ENCODE data around the gene RUFY4.
"Not testable (repeated sequence)": the region's sequence is repeated elsewhere in the genome, so short reads cannot be mapped to it uniquely, and the experiment has no call there.

Gene RUFY4

DNA sequence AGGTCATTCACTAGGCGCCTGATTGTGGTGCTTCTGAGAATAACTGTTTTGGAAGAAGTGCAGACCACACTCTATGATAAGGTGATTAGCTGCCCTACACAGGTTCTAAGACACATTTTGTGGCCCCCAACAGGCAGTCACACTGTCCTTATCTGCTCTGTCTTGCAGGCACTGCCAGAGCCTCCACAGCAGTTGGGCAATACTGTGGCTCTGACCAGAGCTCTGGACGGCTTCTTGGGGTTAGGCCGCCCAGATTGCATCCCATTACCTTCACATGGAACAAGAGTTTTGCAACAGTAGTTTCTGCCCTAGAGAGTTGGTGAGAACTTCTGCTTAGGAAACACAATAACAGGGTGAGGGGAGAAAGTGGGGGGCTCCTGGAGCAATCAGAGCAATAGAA is 22.7 kb downstream of the RUFY4 start:
- no peak for DNase-seq

DNA sequence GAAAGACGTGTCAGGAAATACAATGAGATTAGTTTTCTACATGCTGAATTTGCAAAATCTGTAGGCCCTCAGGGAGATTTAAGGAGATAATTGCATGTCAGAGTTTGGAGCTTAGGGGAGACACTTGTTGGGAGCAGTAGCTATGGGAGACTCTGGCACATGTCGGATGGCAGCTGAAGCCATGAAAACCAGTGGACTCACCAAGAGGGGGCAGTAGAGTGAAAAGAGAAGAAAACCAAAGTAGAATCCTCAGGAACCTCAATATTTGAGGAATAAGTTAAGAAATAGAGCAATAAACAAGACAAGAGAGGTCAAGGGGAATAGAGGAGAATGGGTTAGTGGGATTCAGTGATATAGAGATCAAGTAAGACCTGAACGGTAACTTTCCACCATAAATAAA is 24.8 kb downstream of the RUFY4 start:
- no peak for DNase-seq

DNA sequence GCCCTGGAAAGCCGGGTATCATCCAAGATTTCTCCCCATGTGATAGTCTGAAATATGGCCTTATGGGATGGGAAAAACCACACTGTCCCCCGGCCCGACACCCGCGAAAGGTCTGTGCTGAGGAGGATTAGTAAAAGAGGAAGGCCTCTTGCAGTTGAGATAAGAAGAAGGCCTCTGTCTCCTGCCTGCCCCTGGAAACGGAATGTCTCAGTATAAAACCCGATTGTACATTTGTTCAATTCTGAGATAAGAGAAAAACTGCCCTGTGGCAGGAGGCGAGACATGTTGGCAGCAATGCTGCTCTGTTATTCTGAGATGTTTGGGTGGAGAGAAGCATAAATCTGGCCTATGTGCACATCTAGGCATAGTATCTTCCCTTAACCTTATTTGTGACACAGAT is 26.8 kb downstream of the RUFY4 start:
- DNase-seq = no peak

DNA sequence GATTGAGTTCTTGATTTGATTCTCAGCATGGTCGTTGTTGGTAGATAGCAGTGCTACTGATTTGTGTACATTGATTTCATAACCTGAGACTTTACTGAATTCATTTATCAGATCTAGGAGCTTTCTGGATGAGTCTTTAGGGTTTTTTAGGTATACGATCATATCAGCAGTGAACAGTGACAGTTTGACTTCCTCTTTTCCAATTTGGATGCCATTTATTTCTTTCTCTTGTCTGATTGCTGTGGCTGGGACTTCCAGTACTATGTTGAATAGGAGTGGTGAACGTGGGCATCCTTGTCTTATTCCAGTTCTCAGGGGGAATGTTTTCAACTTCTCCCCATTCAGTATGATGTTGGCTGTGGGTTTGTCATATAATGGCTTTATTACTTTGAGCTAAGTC is 28.9 kb downstream of the RUFY4 start:
- no peak for DNase-seq

DNA sequence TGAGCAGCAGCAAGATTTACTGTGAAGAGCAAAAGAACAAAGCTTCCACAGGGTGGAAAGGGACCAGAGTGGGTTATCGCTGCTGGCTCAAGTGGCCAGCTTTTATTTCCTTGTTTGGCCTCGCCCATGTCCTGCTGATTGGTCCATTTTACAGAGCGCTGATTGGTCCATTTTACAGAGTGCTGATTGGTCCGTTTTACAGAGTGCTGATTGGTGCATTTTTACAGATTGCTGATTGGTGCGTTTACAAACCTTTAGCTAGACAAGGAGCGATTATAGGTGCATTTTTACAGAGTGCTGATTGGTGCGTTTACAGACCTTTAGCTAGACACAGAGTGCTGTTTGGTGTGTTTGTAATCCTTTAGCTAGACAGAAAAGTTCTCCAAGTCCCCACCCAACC is 39.8 kb downstream of the RUFY4 start:
- not testable (repeated sequence) for DNase-seq

DNA sequence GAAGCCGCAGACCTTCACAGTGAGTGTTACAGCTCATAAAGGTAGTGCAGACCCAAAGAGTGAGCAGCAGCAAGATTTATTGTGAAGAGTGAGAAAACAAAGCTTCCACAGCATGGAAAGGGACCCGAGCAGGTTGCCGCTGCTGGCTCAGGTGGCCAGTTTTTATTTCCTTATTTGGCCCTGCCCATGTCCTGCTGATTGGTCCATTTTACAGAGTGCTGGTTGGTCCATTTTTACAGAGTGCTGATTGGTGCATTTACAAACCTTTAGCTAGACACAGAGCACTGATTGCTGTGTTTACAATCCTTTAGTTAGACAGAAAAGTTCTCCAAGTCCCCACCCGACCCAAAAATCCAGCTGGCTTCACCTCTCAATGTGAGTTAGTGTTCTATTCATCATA is 52.7 kb downstream of the RUFY4 start:
- not testable (repeated sequence) for DNase-seq

DNA sequence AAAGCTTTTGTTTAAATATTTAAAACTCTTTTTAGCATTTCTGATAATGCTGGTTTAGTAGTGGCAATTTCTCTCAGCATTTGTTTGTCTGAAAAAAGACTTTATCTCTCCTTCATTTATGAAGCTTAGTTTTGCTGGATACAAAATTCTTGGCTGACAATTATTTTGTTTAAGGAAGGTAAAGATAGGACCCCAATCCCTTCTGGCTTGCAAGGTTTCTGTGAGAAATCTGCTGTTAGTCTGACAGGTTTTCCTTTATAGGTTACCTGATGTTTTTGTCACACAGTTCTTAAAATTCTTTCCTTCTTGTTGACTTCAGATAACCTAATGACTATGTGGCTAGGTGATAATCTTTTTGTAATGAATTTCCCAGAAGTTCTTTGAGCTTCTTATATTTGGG is 53.2 kb downstream of the RUFY4 start:
- not testable (repeated sequence) for DNase-seq

DNA sequence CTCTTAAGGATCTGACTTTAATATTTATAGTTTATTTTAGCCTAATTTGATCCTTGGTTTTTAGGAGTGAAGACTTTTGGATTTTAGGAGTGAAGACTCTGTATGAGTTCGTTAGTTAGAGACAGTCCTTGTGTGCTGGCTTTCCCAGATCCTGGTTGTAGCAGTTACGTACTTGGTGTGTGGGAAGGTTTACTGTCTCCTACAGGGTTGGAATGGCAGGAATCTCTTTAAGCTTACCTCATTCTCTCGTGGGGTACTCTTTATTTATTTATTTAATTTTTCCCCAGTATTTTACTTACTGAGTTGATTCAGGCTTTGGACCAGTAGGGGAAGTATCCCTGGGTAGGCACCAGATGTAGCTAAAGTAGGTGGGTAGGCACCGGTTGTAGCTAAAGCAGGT is 54.9 kb downstream of the RUFY4 start:
- no peak for DNase-seq

DNA sequence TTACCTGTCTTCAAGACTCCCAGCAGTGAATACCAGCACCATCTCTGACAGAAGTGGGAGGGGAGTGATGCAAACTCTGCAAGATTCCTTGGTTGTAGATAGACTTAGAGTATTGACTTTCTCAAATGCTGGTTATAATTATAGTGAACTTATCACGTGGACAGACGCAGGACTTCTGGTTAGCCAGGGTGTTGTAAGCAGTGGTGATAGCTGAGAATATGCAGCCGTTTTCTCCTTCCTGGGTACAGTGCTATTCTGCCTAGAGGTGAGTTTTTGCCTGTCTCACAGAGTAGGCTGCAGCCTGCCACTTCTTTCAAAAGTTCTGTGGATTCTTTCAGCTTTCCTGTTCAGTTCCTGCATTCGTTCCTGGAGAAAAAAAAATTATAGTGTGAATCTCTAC is 56.0 kb downstream of the RUFY4 start:
- no peak for DNase-seq

DNA sequence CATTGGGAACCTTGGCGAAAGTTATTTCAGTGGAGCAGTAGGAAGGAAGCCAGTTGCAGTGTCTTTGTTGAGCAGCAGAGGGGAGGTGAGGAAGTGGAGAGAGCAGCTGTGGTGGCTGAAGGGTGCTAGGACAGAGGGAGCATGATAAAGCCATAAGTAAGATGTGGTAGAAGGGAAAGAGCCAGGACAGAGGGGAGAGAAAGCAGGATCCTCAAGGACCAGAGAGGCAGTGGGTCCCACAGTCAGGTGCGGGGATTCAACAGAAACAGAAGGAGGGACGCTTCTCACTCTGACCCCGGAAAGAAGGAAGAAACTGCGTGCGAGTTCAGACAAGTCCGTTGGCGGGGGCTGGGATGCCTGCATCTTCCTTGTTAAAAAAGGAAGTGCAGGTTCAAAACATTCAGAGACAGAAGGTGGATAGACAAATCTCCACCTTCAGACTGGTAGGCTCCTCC is 56.6 kb downstream of the RUFY4 start, which contains the start of gene CXCR2:
Gene CXCR2, plus strand, starts transcription at position 403 of the 455 bp plus-strand sequence. CDS start 8,774 bp downstream, outside the sequence.
- no peak for DNase-seq

DNA sequence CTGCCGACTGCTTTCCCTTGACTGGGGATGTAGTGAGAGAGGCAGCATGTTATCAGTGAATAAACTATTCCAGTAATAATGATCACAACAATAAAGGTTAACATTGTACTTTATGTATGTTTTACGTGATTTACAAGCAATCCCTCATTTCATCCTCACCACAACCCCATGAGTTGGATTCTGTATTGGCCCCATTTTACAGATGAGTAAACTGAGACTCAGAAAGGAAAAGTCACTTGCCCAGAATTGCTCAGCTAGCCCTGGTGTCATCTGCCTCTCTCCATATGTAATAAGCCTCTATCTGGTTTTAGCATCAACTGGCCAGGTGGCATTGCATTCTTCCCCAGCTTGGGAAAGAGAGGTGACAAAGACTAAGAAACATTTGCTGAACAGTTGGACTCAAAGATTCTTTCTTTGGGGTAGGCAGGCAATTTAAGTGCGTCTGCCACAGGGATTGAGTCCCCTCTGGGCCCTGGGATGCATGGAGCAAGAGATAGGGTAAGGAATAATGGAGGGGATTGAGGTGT is 58.9 kb downstream of the RUFY4 start:
- no peak for DNase-seq

DNA sequence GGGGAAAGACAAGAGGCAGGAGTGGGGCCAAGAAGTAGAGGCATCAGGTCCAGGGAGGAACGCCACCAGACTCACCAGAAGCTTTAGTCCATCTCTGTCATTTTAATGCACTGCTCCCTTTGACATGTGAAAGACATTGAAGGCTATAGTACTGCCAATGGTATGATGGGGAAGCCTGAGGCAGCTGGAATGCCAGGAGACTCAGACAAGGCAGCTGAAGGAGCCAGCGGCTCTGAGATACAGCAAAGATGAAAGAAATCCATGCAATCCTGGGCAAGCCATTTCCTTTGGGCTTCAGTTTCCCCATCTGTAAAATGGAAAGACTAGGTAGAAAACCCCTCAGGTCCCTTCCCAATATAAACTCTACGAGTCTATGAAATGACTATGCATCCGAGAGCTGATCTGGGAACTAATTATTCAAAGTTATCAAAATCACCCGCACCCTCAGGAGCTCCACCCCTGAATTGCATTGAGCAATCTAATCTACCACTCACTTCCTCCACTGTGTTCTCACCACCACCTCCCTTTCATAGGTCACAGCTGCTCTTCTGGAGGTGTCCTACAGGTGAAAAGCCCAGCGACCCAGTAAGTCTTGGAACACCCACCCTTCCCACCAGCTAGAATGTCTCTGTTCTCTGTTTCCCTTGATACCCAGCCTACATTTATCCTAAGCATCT is 59.9 kb downstream of the RUFY4 start:
- no peak for DNase-seq

DNA sequence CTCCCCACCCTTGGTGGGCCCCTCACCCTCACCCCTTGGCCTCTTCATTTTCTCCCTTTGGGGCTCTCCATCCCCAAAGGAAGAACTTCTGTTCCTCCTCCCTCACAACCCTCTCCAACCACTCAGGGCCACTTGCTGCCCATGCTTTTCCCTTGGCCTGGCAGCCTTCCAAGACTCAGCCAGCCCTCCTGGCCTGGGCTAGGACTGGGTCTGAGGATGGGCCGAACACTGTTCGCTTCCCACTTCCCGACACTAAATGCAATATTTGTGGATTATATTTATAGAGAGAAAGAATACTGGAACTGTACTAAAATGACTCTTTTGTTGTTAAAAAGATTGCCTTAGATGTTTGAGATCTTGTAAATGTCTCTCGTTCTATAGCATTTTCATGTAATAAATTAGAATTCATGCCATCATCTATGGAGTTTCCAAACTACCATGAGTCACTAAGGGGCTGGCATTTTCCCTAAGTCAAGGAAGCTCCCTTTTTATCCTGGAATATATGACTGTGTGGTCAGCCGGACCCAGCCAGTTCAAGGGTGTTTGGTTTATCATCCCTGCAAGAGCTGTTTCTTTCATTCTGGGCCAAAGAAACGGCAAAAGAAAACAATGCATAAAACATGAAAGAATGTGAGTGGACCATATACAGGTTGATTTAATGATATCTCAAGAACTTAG is 60.5 kb downstream of the RUFY4 start:
- DNase-seq = no peak

DNA sequence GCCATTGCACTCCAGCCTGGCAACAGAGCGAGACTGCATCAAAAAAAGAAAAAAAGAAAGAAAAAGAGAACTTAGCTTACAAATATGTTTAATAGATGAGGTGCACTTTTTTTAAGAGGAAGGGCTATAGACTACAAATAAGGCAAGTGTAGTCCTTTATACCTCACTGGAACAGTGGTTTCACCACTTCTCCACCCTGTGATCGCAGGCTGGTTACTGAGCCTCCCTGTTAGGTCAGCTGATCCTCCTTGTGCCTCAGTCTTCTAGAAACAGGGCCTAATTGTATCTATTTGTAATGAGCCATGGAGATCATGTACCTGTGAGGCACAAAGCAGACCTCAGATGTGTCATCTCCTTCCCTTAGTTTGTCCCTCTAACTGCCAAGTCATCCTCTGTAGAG is 61.3 kb downstream of the RUFY4 start:
- no peak for DNase-seq

DNA sequence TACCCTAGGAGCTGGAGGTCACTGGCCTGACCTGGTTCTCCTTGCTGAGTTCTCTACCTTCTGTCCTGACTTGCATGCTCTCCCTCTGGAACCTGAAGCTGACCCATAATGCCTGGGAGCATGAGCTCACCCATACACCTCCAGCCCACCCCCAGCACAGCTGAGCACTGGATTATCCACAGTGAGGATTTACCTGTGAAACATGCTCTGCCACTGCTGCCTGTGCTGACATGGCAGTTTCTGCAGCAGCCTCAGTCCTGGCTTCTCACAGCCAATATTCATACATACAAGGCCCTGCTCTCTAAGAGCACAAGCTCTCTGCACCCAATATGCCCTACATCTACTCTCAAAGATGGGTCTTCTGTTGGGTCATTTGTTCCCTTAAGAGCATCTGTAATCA is 61.8 kb downstream of the RUFY4 start:
- no peak for DNase-seq

DNA sequence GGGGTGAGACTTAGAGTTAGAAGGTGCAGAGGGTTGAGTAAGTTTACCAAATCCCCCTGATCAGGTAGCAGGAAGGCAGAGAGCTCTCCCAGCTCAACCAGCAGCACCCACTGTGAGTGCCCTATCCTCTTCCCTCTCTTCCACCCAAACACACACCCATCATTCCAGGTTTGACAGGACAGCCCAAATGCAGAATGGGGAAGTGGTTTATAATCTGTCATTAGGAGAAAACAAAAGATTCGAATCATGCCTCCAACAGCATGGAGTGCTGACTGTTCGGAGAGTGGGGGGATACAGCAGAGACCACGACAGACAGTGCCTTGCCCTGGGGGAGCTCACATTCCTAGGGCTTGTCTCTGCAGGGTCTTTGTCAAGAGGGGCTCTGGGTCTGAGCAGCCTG is 68.5 kb downstream of the RUFY4 start:
- DNase-seq = no peak

DNA sequence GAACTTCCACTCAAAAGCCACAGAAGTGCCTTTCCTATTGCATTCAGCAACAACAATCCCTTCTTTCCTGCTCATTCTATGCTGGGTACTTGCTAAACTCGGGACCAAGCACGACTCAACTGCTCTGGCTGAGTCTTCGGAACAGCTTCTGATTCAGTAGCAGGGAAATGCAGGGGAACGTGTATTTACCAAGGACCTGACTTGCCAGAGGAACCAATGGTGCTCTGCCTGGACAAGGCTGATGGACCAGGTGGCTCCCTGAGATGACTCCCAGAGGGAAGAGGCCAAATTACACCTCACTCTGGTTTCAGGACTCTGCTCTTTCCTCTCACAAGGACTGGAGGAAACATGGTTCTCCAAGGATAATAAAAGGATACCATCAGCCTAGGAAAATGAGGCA is 69.0 kb downstream of the RUFY4 start:
- no peak for DNase-seq
